Activated naive CD8-positive, alpha-beta T cell (primary cell): ENCODE results near the gene TRAF7.

ENCODE experiments used
- H3K27ac Mint-ChIP-seq: one replicate; pipeline ENCODE4 v1.8.0; 2021; ENCODE audit warnings: mixed read lengths
- H3K27me3 Mint-ChIP-seq: one replicate; pipeline ENCODE4 v1.8.0; 2021; ENCODE audit warnings: mixed read lengths
- H3K36me3 Mint-ChIP-seq: one replicate; pipeline ENCODE4 v1.8.0; 2021; ENCODE audit warnings: mixed read lengths
- H3K4me1 Mint-ChIP-seq: one replicate; pipeline ENCODE4 v1.8.0; 2021; ENCODE audit warnings: low read depth, mixed read lengths
- H3K4me3 Mint-ChIP-seq: one replicate; pipeline ENCODE4 v1.8.0; 2021; ENCODE audit warnings: mild to moderate bottlenecking, mixed read lengths
- H3K9me3 Mint-ChIP-seq: one replicate; pipeline ENCODE4 v1.8.0; 2021; ENCODE audit warnings: low read depth, mixed read lengths

Gene TRAF7

DNA sequence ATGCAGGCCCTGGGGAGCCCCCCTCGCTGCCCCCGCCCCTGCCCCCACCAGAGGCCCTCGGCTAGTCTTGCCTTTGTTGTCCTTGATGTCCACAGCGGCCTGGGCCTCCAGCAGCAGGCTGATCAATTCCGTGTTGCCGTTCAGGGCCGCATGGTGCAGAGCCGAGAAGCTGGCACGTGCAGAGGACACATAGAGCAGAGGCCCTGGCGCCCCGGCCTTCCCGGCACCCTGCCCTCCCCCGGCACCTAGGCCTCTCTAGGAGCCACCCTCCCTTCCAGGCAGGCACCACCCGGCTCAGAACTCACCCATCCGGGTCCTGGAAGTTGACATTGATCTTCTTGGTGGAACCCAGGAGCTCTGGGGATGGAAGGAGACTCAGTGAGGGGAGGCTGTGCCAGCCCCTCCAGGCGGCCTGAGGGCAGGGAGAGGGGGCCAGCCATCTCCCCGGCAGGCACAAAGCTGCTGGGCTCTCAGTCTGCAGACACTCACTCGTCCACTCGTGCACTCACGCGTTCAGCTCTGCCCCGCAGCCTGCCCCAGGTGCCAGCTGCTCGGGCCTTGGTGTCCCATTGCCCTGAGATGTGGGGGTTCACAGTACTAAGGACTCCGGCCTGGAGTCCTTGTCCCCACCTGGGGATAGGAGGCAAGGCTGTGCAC, 34.5 kb downstream of the TRAF7 start:
- Mint-ChIP-seq H3K27ac (no peak overlapping the region), H3K4me1 (peaks cover 1% of the 10 kb centered on the region), H3K36me3 (no peaks in the 10 kb centered on the region), H3K4me3 (no peak overlapping the region), H3K27me3 (peaks cover 3% of the 10 kb centered on the region), H3K9me3 (no peaks in the 10 kb centered on the region)

DNA sequence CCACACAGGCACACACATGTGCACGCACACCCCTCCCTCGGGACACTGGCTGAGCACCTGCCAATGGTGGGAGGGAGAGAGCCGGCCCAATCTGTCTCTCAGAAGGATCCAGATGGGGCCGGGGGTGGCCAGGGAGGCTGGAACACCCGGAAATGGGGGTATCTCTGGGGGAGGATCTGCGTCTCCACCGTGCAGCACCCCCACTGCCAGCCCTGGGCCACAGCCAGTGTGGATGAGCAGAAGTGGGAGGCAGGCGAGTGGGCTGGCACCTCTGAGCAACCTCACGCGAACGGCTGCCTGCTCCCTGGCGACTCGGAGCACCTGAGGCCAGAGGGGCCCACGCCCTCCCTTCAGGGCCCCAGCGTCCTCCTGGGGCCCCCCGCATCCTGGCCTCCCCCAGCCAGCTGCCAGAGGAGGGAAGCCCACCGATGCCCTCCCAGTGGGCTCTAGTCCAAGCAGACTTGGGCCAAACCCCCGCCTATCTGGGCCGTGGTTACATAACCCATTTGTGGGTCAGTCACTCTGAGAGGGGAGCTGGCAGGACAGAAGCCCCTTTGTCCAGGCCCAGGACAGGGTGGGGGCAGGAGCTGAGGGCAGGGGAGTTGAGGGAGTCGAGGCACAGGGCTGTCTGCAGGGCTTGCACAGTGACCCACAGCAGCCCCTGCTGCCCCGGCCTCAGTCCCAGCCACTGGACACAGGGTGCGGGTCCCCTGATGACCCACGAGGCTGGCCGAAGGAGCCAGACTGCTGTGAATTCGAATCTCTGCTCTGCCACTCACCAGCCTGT, 35.3 kb downstream of the TRAF7 start:
- peaks cover 3% of the 10 kb centered on the region for H3K27me3 Mint-ChIP-seq
- no peak overlapping the region for H3K27ac Mint-ChIP-seq
- no peaks in the 10 kb centered on the region for H3K9me3 Mint-ChIP-seq
- no peaks in the 10 kb centered on the region for H3K36me3 Mint-ChIP-seq
- peaks cover 1% of the 10 kb centered on the region for H3K4me1 Mint-ChIP-seq
- H3K4me3 Mint-ChIP-seq, result no peak overlapping the region

DNA sequence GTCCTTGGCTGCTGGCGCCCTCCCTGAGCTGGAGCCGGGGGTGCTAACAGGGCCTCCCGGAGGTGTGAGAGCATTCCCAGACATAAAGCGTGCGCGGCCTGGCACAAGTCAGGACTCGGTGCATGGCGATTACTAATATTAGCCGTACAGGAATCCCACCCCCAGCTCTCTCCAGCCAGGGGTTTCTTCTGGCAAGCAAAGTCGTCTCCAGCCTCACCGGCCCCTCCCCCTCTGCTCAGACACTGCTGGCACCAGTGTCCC, 35.8 kb downstream of the TRAF7 start:
- Mint-ChIP-seq H3K36me3 (no peaks in the 10 kb centered on the region), H3K4me1 (peaks cover 1% of the 10 kb centered on the region), H3K27ac (no peak overlapping the region), H3K4me3 (no peak overlapping the region), H3K27me3 (peaks cover 3% of the 10 kb centered on the region), H3K9me3 (no peaks in the 10 kb centered on the region)

DNA sequence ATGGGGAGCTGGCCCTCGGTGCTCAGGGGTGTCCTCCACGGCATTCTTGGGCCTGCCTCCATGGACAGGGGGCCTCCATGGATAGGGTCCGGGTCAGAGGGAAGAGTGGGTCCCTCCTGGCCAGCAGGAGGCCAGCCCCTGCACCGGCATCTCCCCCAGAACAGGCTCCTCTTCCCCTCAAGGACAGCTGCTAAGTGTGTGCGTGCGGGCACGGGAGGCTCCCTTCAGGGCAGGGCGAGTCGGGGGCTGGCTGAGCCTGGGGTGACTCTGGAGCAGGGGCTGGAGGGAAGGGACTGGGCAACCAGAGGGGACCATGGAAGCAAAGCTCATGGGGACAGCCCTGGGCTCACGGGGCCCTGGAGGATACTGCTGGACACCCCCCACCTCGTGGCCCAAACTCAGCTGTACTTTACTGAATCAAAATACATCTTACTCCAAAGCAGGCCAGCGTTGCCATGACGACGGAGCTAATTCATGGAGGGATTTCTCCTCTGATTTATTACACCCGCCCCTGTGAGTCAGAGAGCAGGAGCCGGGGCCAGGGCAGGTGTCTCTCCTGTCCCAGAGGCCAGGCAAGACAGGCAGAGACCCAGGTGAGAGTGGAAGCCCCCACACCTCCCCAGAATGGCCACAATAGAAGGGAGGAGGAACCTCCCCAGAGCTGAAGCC, 38.7 kb downstream of the TRAF7 start:
- Mint-ChIP-seq H3K27ac (peak overlapping the region; percentile 50), H3K4me3 (no peak overlapping the region), H3K9me3 (no peaks in the 10 kb centered on the region), H3K27me3 (peaks cover 8% of the 10 kb centered on the region), H3K36me3 (no peaks in the 10 kb centered on the region), H3K4me1 (peaks cover 1% of the 10 kb centered on the region)

DNA sequence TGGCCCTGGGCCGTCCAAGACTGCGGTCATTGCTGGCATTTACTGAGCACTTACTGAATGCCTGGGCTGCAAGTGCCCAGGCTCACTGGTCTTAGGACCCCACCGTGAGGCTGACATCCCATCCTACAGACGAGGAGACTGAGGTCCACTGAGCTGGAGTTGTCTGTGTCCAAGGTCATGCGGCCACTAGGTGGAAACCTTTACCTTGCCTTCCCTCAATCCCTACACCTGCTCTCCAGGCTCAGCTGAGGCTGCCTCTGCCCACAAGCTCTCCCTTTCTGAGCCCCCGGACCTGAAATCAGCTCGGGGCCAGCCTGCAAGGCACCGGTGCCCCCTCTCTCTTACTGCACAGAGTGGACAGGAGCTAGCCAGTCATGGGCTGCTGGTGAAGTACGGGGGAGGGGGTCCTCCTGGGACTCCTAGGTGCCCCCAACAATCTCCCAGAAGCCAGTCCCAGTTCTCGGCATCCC, 39.3 kb downstream of the TRAF7 start:
- Mint-ChIP-seq H3K27ac (peak overlapping the region; percentile 50), H3K36me3 (no peaks in the 10 kb centered on the region), H3K4me3 (peak overlapping the region; percentile 52), H3K27me3 (peaks cover 8% of the 10 kb centered on the region), H3K4me1 (peaks cover 1% of the 10 kb centered on the region), H3K9me3 (no peaks in the 10 kb centered on the region)

DNA sequence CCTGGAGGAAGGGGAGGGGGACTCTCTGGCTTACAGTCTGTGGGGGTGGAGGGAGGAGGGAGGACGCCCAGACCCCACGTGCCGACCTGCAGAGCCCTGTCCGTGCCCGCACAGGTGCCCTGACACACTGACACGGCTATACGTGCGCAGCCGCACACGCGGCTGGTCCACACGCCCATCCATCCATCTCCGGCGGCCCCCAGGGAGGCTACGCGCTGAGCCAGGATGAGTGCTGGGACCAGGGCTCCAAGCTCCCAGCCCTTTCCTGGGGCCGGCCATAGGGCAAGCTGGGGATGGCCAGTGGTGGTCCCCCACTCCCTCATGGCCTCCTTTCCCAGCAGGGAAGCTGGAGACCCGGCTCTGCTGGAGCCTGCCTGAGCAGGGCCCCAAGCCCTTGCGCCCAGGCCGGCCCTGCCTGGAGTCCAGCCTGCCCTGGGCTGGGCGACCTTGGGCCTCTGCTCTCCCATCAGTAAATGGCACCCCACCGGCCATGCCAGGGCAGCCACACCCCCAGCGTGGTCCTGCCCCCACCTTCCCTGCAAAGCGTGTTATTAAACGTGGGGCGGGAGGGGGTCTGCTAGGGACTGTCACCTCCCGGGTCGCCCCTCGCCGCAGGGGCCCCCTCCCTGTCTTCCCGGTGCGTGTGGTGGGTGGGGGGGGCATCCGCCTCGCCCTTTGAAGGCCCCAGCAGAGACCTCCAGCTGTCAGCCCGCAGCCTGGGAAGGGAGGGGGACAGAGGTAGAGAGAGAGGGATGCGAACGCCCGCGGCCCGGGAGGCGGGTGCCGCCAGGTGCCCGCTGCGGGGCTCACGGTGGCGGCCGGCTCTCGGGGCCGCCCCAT, 40.0 kb downstream of the TRAF7 start:
- Mint-ChIP-seq H3K9me3 (no peaks in the 10 kb centered on the region), H3K27me3 (peaks cover 8% of the 10 kb centered on the region), H3K4me1 (peaks cover 1% of the 10 kb centered on the region), H3K36me3 (no peaks in the 10 kb centered on the region), H3K4me3 (peak overlapping the region; percentile 58), H3K27ac (no peak overlapping the region)

DNA sequence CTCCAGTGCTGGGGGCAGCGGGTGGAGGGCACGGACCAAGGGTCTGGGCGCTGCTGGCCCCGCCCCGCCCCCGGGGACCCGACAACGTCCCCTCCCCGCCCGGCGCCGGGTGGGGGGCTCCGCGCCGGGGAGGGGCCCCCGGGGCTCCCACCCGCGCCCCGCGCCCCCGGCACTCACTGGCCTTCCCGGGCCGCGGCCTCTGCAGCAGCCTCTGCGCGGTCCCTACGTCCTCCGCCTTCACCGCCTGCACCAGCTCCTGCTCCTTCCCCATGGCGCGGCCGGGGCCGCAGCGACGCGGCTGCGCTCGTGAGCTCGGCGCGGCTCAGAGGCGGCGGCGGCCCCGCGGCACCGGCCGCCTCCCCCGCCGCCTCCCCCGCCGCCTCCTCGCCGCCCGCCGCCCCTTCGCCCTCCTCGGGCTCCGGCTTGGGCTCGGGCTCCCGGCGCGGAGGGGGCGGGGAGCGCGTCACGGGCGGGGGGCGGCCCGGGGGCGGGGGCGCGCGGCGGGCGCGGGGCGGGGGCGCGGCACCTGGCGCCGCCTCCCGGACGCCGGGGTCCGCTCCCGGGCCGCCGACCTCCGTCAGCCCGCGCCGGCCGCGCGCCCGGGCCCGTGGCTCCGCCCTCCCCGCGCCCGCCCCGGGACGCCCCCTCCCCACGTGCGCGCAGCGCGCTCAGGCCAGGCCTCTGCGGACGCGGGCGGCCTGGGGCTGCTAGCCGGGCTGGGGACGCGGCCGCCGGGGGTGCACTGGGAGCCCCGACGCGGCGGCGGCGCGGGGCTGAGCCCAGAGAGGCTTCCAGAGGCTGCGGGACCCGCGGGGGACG, 40.8 kb downstream of the TRAF7 start, which contains the start of gene CASKIN1:
Gene CASKIN1, minus strand, starts transcription at position 444 of the 819 bp plus-strand sequence. Its CDS starts 173 bp downstream, at position 271.
- Mint-ChIP-seq H3K27me3 (peaks cover 8% of the 10 kb centered on the region), H3K4me3 (peak within 1 kb of the TSS; percentile 72), H3K36me3 (no peaks in the 10 kb centered on the region), H3K27ac (no peak within 1 kb of the TSS), H3K4me1 (peaks cover 1% of the 10 kb centered on the region), H3K9me3 (no peaks in the 10 kb centered on the region)

DNA sequence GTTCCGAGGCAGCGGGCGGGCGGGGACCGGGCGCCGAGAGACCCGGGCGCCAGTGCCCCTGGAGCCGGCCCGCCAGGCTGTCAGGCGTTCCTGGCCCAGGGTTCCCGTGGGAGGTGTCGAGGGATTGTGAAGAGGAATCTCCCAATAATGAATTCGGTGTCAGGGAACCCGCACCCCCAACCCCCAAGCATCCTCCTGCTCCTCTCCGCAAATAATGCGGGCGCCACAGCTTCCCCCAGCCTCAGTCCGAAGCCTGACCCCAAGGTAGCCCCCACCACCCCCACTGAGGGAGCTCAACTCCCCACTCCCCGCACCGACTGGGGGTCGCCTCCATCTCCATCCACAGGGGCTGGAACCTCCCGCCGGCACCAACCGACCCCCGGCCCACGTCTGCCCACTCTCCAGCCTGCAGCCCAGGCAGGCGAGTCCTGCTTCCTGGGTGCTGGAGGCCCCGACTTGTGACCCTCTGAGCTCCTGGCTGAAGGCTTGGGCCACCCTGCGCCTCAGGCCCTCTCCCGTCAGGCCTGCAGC, 41.5 kb downstream of the TRAF7 start:
- Mint-ChIP-seq H3K4me3 (peak overlapping the region; percentile 72), H3K9me3 (no peaks in the 10 kb centered on the region), H3K27me3 (peaks cover 8% of the 10 kb centered on the region), H3K36me3 (no peaks in the 10 kb centered on the region), H3K27ac (no peak overlapping the region), H3K4me1 (peaks cover 1% of the 10 kb centered on the region)

DNA sequence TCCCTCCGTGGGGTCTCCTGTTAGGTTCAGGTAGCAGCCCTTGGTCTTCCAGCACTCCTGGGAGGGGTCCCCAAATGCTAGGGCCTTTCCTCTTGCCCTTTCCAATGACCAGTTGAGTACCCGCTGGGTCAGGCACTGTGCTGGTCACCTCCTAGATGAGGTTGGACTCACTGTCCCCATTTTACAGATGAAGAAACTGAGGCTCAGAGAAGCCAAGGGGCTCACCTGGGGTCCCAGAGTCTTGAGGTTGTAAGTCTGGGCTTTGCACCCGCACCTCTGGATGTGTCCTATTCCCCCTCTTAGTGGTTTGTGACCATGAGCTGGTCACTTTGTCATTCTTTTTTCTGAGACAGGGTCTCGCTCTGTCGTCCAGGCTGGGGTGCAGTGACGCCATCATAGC, 42.2 kb downstream of the TRAF7 start:
- Mint-ChIP-seq H3K27ac (no peak overlapping the region), H3K4me3 (peak overlapping the region; percentile 72), H3K9me3 (no peaks in the 10 kb centered on the region), H3K27me3 (peaks cover 8% of the 10 kb centered on the region), H3K36me3 (no peaks in the 10 kb centered on the region), H3K4me1 (peaks cover 1% of the 10 kb centered on the region)

DNA sequence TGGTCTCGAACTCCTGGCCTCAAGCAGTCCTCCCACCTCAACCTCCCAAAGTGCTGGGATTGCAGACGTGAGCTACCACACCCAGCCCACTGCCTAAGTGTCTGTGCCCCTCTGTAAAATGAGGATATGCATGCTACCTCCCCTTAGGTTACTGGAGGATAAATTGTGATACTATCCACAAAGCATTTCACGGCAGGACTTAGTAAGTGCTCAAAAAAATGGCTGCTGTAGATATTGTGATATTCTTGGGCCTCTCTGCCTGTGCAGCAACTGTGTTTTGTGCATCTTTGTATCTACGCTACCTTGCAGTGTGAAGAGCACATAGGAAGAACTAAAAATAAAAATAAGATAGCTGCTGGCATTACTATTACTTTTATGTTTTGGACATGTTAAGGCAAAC, 42.7 kb downstream of the TRAF7 start:
- Mint-ChIP-seq H3K36me3 (no peaks in the 10 kb centered on the region), H3K4me3 (peak overlapping the region; percentile 72), H3K27me3 (peaks cover 8% of the 10 kb centered on the region), H3K9me3 (no peaks in the 10 kb centered on the region), H3K4me1 (peaks cover 1% of the 10 kb centered on the region), H3K27ac (no peak overlapping the region)

DNA sequence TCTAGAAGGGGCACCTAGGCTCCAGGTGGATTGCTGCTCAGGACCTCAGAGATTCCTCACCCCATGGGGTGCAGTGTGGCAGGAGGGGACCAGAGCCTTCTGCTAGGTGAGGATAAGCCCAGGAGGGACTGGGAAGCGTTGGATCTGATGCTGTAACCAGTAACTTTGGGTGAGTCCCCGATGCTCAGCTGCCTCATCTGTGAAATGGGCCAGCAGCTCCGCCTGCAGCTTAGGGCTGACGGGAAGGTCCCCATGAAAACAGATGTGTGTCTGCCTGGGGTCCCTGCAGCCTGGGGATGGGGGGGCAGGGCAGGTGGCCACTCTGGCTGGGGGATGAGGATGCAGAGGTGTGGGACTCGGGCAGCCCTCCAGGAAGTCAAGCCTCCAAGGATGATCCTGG, 43.5 kb downstream of the TRAF7 start:
- H3K9me3 Mint-ChIP-seq, result no peaks in the 10 kb centered on the region
- peaks cover 1% of the 10 kb centered on the region for H3K4me1 Mint-ChIP-seq
- no peak overlapping the region for H3K4me3 Mint-ChIP-seq
- no peaks in the 10 kb centered on the region for H3K36me3 Mint-ChIP-seq
- H3K27ac Mint-ChIP-seq, result no peak overlapping the region
- H3K27me3 Mint-ChIP-seq, result peaks cover 8% of the 10 kb centered on the region

DNA sequence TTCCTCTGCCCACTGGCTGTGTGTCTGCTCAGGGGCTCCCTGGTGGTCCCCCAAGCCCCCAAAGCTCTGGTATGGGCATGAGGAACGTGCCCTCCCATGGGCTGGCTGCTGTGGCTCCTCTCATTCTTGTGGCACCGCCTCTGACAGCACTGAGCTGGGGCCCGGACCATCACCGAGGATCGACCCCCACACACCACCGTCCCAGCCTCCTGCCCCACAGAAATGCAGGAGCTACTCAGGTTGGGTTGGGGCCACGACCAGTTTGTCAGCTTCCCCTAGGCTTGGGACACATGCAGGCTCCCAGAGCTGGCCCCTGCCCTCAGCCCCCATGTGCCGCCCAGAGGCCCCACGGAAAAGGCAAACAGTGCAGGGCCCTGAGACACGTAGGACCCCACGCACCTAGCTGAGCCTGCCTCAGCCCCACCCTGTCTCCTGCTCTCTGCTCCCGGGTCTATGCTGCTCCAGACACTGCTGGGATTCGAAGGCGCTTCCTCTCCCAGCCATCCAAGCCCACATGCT, 44.1 kb downstream of the TRAF7 start:
- H3K4me3 Mint-ChIP-seq, result no peak overlapping the region
- H3K27ac Mint-ChIP-seq, result no peak overlapping the region
- H3K4me1 Mint-ChIP-seq, result peaks cover 7% of the 10 kb centered on the region
- H3K36me3 Mint-ChIP-seq, result no peaks in the 10 kb centered on the region
- peaks cover 8% of the 10 kb centered on the region for H3K27me3 Mint-ChIP-seq
- no peaks in the 10 kb centered on the region for H3K9me3 Mint-ChIP-seq

DNA sequence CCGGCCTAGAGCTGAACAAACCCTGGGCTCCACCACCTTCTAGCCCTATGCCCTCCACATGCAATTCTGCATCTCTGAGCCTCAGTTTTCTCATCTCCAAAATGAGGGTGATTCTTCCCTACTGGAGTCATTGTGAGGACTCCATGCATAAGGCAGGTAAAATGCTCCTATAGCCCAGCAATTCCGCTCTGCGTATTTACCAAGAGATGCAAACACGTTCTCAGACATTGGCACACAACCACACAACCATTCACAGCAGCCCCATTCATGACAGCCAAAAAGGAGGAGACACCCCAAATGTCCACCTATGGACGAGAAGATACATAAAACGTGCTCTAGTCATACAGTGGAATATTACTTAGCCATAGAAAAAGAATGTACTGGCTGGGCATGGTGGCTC, 44.7 kb downstream of the TRAF7 start:
- H3K27me3 Mint-ChIP-seq, result peaks cover 5% of the 10 kb centered on the region
- H3K4me1 Mint-ChIP-seq, result peaks cover 7% of the 10 kb centered on the region
- H3K4me3 Mint-ChIP-seq, result no peak overlapping the region
- H3K36me3 Mint-ChIP-seq, result no peaks in the 10 kb centered on the region
- H3K27ac Mint-ChIP-seq, result no peak overlapping the region
- H3K9me3 Mint-ChIP-seq, result no peaks in the 10 kb centered on the region
